Kidney glomerular epithelial cell (primary cell): ENCODE data around the gene CFAP157.

ENCODE experiments used
- DNase-seq: peaks from one replicate; lab custom pipeline; 2025; lab: John Stamatoyannopoulos, UW

Gene CFAP157

DNA sequence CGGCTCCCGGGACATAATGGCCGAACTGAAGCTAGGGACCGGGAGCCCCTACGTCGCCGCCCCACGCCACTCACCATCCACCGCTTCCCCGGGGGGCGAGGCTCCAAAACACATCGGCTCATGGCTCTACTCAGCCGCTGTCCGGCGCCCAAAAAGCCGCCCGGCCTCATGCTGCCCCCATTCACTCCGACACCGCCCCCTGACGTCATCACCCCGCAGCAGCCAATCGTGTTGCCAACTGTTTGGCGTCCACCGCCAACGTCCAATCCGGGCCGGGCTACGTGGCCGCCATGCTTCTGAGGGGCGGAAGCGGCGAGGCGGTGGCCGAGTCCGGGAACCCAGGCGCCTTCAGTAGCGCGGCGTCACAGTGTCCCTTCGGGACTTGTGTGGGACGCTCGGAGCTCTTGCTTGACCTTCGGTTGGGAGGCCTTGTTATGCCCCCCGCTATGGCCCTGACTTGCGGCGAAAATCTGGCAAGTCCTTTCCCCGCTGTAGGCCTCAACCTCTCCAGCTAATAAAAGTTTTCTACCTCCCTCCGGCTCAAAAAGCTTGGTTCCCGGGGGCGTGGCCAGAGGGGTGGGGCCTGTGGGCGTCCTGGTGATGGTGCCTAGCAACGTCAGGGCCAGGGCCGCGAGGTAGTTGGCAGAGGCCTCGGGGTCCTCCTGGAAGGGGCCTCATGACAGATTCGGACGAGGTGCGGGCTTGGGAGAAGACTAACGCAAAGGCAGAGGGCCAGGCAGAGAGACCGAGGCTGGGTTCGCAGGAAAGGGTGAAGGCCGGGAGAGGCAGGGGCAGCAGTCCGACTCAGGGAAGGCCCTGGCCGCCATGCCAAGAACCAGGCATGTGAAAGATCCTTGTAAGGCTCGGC is 8.9 kb downstream of the CFAP157 start, which contains the start of the genes PTRH1 and TTC16:
TSS of gene PTRH1 (minus strand) at position 194 of the 868 bp plus-strand sequence. CDS start at position 170, 24 bp downstream.
TSS of gene TTC16 (plus strand) at position 610 of the 868 bp plus-strand sequence. CDS start at position 677, 67 bp downstream.
- DNase-seq: peak; percentile 96

DNA sequence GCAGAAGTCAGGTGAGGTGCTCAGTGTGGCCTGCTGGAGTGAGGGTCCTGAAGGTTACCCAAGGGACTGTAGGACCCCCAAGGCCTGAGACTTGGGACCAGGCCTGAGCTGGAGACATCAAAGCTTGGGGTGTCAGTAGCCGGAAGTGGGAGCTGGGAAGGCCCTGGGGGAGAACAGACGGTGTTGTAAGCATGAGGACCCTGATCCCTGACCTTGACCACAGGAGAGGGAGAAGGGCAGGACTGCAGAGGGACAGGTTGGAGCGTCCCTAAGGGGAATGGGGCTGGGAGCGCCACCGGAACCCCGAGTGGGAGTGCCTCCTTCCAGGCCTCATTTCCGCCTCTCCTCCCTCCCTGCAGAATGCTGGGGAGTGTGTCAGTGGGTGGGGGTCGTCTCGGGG is 9.6 kb downstream of the CFAP157 start:
- no peak for DNase-seq

GRCh38 chr9:127717766-127718165 is 11.0 kb downstream of the CFAP157 start:
- no peak for DNase-seq

DNA sequence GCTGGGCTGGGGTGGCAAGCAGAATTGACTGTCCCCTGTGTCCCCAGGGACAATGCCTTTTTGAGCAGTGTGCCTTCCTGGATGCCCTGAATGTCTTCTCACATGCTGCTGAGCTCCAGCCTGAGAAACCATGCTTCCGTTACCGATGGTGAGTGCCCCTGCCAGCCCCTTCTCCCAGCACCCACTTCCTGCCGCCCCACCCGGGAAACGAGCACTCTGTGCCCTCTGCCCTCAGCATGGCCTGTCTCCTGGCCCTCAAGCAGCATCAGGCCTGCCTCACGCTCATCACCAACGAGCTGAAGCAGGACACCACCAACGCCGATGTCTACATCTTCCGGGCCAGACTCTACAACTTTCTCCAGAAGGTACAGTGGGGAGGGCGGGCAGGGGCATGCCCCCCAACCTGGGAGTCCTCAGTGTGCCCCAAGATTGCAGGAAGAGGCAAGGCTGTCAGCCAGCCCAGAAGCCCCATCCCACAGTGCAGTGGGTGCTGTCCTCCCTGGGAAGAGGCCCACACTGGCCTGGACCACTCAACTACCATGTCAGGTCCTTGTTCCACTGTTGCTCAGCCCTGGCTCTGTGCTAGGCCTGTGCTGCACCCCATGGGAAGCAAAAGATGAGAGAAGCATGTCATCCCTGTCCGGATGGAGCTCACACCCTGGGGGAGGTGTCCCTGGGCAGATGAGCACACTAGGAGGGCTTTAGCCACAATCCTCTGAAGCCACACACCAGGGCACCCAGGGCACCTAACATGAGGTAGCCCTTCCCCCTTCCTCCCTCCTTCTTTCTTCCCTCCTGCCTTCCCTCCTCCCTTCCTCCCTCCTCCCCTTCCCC is 13.5 kb downstream of the CFAP157 start:
- no peak for DNase-seq

- DNase-seq: no peak
These were observed 14.1 kb downstream of the CFAP157 start for GRCh38 chr9:127720865-127721227.

DNA sequence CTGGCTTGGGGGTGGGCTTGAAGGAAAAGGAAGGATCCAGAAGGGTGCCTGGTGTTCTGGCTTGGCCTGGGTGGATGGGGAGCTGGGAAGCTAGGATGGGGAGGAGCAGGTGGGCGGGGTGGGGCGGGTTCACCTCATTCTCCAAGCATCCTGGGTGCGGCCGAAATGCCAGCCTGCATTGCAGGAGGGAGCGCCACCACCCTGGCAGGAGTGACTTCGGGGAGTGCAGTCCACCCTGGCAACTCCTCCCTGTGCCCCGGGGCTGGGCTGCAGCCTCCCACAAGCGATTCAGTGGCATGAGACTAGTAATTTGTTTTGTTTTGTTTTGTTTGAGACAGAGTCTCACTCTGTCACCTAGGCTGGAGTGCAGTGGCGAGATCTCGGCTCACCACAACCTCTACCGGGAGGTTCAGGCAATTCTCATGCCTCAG is 14.6 kb downstream of the CFAP157 start:
- DNase-seq: no peak

GRCh38 chr9:127722055-127722745 is 15.4 kb downstream of the CFAP157 start:
- no peak for DNase-seq

DNA sequence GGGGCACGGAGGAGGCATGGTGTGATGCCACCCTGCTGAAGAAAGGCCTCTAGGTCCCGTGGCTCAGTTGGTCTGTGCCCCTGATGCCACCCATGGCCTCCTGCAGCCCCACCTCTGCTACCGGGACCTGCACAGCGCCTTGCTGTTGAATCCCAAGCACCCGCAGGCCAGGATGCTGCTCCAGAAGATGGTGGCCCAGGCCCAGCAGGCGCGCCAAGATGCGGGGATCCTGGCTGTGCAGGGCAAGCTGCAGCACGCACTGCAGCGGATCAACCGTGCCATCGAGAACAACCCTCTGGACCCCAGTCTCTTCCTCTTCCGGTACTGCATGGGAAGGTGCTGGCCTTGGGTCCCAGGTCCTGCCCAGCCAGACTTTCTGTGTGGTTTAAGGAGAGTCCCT is 16.2 kb downstream of the CFAP157 start:
- no peak for DNase-seq

GRCh38 chr9:127723444-127723843 is 16.7 kb downstream of the CFAP157 start:
- DNase-seq: no peak

GRCh38 chr9:127724012-127724411 is 17.2 kb downstream of the CFAP157 start:
- DNase-seq: no peak

DNA sequence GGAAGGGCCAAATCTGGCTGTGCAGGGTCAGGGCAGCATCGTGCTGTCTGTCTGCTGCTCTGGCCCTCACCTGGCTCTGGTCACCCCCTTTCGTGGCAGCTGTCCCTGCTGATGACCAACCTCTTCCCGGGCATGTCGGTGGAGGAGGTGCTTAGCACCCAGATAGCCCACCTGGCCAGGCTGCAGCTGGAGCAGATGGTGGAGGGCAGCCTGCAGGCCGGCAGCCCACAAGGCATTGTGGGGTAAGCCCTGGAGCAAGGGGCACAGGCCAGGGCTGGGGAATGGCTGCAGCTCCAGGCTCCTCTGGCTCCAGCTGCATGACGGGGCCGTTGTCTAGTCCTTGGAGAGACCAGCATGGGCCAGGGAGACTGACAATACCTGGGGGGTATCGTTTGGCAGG is 20.1 kb downstream of the CFAP157 start:
- no peak for DNase-seq

DNA sequence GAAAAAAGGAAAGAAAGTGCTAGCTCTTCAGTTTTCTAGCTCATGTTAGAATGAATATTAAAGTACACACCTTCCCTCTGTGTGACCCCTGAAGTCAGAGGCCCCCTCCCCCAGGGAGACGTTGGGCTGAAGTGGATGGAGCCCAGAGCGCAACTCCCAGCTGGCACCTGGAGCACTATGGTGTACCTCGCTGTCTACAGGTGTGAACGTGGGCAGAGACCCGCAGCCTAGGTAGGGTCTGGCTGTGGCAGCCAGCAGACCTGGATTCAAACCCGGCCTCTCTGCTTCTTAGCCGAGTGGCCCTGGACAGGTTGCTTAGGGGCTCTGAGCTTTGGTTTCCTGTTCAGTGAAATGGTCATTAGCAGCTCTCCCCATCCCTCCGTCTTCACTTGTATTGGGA is 22.0 kb downstream of the CFAP157 start:
- no peak for DNase-seq

- DNase-seq: no peak
These were observed 22.9 kb downstream of the CFAP157 start for GRCh38 chr9:127729522-127730256.

GRCh38 chr9:127730262-127730661 is 23.5 kb downstream of the CFAP157 start:
- no peak for DNase-seq

GRCh38 chr9:127730799-127731410 is 24.1 kb downstream of the CFAP157 start:
- DNase-seq: no peak

- no peak for DNase-seq
These were observed 25.1 kb downstream of the CFAP157 start for GRCh38 chr9:127731938-127732337.

DNA sequence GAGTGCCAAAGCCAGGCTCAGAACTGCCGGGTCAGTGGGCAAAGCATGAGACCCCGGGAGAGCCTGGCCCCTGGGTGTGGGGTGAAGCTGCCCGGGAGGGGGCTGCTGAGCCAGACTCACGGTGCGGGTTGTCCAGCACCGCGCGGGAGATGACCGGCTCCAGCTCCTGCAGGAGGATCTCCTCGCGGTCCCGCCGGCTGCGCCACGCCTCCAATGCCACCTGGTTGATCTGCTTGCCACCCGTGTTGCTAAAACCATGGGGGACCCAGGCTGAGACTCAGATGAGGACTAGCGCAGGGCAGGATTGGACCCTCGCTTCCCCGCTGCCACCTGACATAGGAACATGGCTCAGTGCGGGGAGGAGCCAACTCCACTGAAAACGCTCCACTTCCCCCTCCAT is 25.7 kb downstream of the CFAP157 start:
- DNase-seq: no peak

DNA sequence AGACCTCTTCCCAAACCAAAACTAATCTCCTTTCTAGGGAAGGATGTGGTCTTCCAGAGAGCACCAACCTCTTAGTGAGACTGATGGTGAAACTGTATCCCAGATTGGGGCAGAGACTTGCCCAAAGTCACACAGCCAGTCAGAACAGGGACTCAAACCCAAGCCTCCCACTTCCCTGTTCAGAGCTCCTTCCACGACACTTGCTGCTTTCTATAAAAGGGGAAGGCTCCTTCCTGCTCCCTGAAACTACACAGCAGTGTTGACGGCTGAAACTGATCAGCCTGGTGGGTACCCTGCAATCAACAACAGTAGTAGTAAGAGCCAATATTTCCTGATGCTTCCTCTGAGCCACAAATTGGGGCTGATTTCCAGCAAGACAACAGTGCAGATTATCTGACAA is 26.8 kb downstream of the CFAP157 start:
- DNase-seq: no peak

GRCh38 chr9:127734247-127734746 is 27.5 kb downstream of the CFAP157 start:
- DNase-seq: no peak

DNA sequence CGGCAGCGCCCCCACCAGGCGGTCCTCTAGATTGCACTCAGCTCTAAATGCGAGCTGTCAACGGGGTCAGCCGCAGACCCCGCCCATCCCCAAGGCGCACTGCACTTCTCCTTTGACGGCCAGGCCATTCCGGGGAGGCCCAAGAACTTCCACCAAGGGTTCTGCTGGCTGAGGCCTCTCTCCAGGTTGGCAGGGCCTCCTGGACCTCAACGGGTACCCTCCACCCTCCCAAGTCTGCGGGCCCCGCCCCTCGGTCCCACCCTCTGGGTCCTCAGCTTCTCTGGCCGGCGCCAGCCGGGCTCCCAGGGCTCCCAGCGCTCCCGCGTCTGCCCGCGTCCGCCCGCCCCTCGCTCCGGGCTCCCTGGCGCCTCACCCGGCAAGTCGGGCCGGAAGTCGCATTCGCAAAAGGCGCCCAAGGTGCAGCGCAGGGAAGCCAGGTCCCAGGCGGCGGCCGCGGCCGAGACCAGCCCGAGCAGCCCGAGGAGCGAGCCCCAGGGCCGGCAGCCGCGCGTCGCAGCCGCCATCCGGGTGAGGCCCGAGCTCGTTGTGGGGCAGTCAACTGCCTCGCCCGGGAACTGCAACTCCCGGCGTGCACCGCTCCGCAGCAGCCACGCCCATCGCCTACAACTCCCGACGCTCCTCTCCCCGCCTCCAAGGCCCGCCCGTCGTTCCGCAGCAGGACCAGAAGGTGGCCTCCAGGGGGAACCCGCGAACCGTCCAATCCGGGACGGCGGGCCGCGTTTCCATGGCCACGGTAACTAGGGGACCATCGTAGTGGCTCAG is 28.1 kb downstream of the CFAP157 start, which contains the start of gene TOR2A:
TSS of gene TOR2A (minus strand) at position 548 of the 783 bp plus-strand sequence. CDS start at position 524, 24 bp downstream.
- DNase-seq: peak; percentile 92
